Activated CD4-positive, CD25-positive, alpha-beta regulatory T cell treated with anti-CD3 and anti-CD28 coated beads, Interleukin-2, amount 50 U/mL, for 72 hours (primary cell): Measurements from ENCODE around the gene KCNE4.

Experiments
- DNase-seq: peaks from one replicate; pipeline ENCODE4 v3.0.0; 2021

The KCNE4 gene

GRCh38 chr2:223088866-223089265 is 36.9 kb downstream of the KCNE4 start:
- no peak for DNase-seq

GRCh38 chr2:223090039-223090438 is 38.0 kb downstream of the KCNE4 start:
- DNase-seq: no peak

GRCh38 chr2:223090540-223091235 is 38.7 kb downstream of the KCNE4 start:
- no peak for DNase-seq

- no peak for DNase-seq
Measured at GRCh38 chr2:223092667-223093066, 40.7 kb downstream of the KCNE4 start.

GRCh38 chr2:223093436-223094241 is 41.6 kb downstream of the KCNE4 start:
- no peak for DNase-seq

GRCh38 chr2:223095207-223095606 is 43.2 kb downstream of the KCNE4 start:
- DNase-seq: no peak

- DNase-seq: no peak
Measured at GRCh38 chr2:223096235-223096970, 44.4 kb downstream of the KCNE4 start.

- DNase-seq: no peak
Measured at GRCh38 chr2:223097888-223098383, 45.9 kb downstream of the KCNE4 start.

GRCh38 chr2:223099561-223099960 is 47.6 kb downstream of the KCNE4 start:
- no peak for DNase-seq

- no peak for DNase-seq
Measured at GRCh38 chr2:223100061-223100511, 48.1 kb downstream of the KCNE4 start.

GRCh38 chr2:223101340-223102039 is 49.5 kb downstream of the KCNE4 start:
- DNase-seq: no peak

GRCh38 chr2:223102040-223102400 is 50.0 kb downstream of the KCNE4 start:
- no peak for DNase-seq

- no peak for DNase-seq
Measured at GRCh38 chr2:223102450-223102849, 50.5 kb downstream of the KCNE4 start.

GRCh38 chr2:223104336-223105132 is 52.5 kb downstream of the KCNE4 start:
- DNase-seq: no peak
